K562 (cell line): Measurements from ENCODE around the gene EIF5. TPM values are rescaled to one million over a fixed set of nuclear protein-coding genes. Genes with fewer than 3 reads are reported as not detected.

ENCODE experiments used
- CBFA2T2 ChIP-seq: fragments of 450-650 bp; conservative IDR thresholded peaks from 2 replicates; pipeline ENCODE4 v1.6.1; 2017; ENCODE audit warnings: mild to moderate bottlenecking
- CCAR2 ChIP-seq: fragments of 200-400 bp; formaldehyde crosslinking; IDR thresholded peaks from 2 replicates; pipeline ENCODE4 v1.6.1; 2017; ENCODE audit warnings: mild to moderate bottlenecking, low read depth, low read length
- DIDO1 ChIP-seq: fragments of 450-650 bp; IDR thresholded peaks from 2 replicates; pipeline ENCODE4 v1.6.1; 2016; ENCODE audit warnings: low read depth, missing biosample characterization, missing genetic modification characterization
- EP300 ChIP-seq: IDR thresholded peaks from 2 replicates; pipeline ENCODE4 v1.6.1; 2012; ENCODE audit warnings: low read length, improper control_type of control experiment
- HDAC3 ChIP-seq: fragments of 450-650 bp; IDR thresholded peaks from 2 replicates; pipeline ENCODE4 v1.6.1; 2018; ENCODE audit warnings: borderline replicate concordance, mild to moderate bottlenecking, moderate library complexity; ENCODE audit not compliant: partially characterized antibody
- JUND ChIP-seq, 2 experiments: IDR thresholded peaks; 2 replicates in 1 of 2; 3 replicates in 1 of 2; pipeline ENCODE4 v1.6.1; 2011; ENCODE audit warnings: borderline replicate concordance in 2 of 2, low read depth in 2 of 2, low read length in 2 of 2, improper control_type of control experiment in 1 of 2, missing biosample characterization in 1 of 2, missing genetic modification characterization in 1 of 2, missing genetic modification reagents in 1 of 2
- KDM4B ChIP-seq, 2 experiments: fragments of 450-650 bp in 1 of 2; sonication (generic) in 1 of 2; IDR thresholded peaks; 2 replicates each; pipeline ENCODE4 v1.6.1; 2016 to 2017; ENCODE audit warnings: borderline replicate concordance in 2 of 2, antibody characterized with exemption in 1 of 2, low read depth in 1 of 2, mild to moderate bottlenecking in 1 of 2
- KLF13 ChIP-seq: fragments of 450-650 bp; IDR thresholded peaks from 2 replicates; pipeline ENCODE4 v1.6.1; 2016; ENCODE audit warnings: missing genetic modification characterization, low read depth, mild to moderate bottlenecking, missing compliant biosample characterization, moderate library complexity, borderline replicate concordance
- MYNN ChIP-seq, 2 experiments: sonication (generic); formaldehyde crosslinking in 1 of 2; IDR thresholded peaks; 2 replicates each; pipeline versions ENCODE4 v1.5.0 to v1.6.1; 2016 to 2020; ENCODE audit warnings: antibody characterized with exemption in 1 of 2, missing genetic modification reagents in 1 of 2
- NFE2 ChIP-seq: IDR thresholded peaks from 2 replicates; pipeline ENCODE4 v1.6.1; 2014; ENCODE audit warnings: antibody characterized with exemption, low read depth
- PURB ChIP-seq: sonication (generic); formaldehyde crosslinking; IDR thresholded peaks from 2 replicates; pipeline ENCODE4 v1.9.0; 2021; ENCODE audit warnings: low read depth, mild to moderate bottlenecking, missing genetic modification reagents
- XRCC3 ChIP-seq: fragments of 450-650 bp; IDR thresholded peaks from 2 replicates; pipeline ENCODE4 v1.6.1; 2017; ENCODE audit warnings: mild to moderate bottlenecking, moderate library complexity
- ZBTB17 ChIP-seq: fragments of 450-650 bp; formaldehyde crosslinking; IDR thresholded peaks from 2 replicates; pipeline ENCODE4 v1.4.0; 2020; ENCODE audit warnings: mild to moderate bottlenecking
- ZBTB9 ChIP-seq: fragments of 450-650 bp; formaldehyde crosslinking; IDR thresholded peaks from 2 replicates; pipeline ENCODE4 v1.4.0; 2020; ENCODE audit warnings: mild to moderate bottlenecking, moderate library complexity
- ZFP30 ChIP-seq: fragments of 250-450 bp; sonication (Bioruptor Pico); IDR thresholded peaks from 2 replicates; pipeline ENCODE4 v1.8.0; 2022; ENCODE audit warnings: moderate library complexity, mild to moderate bottlenecking, inconsistent platforms, borderline replicate concordance
- ZMIZ1 ChIP-seq, 2 experiments: fragments of 150-350 bp in 1 of 2; IDR thresholded peaks; 2 replicates each; pipeline ENCODE4 v1.6.1; 2012 to 2016; ENCODE audit warnings: low read depth in 2 of 2, low read length in 2 of 2, mild to moderate bottlenecking in 1 of 2, moderate library complexity in 1 of 2
- ZNF24 ChIP-seq: fragments of 450-650 bp; IDR thresholded peaks from 2 replicates; pipeline ENCODE4 v1.6.1; 2016
- ZNF280A ChIP-seq: fragments of 450-650 bp; IDR thresholded peaks from 2 replicates; pipeline ENCODE4 v1.6.1; 2018; ENCODE audit warnings: mild to moderate bottlenecking, low read depth; ENCODE audit not compliant: partially characterized antibody
- ZNF717 ChIP-seq: fragments of 250-450 bp; sonication (Bioruptor Pico); IDR thresholded peaks from 2 replicates; pipeline ENCODE4 v1.5.0; 2021
- polyA plus RNA-seq, 8 experiments: library from polyadenylated mRNA; depleted of rRNA in 4 of 8; stranded (reverse) in 5 of 8; unstranded in 3 of 8; fragments of >200 nt; fragmentation: Nextera tagmentation in 2 of 8; fragmentation: Illumina TruSeq in 1 of 8; extraction: Ambion mirVana in 2 of 8; extraction: Trizol in 1 of 8; gene quantifications; 2 replicates each; pipeline versions ENCODE4 v1.2.1 to v1.2.3, GENCODE V29; 2011 to 2014; ENCODE audit warnings: inconsistent platforms in 1 of 8, missing spikeins in 1 of 8
- total RNA-seq, 7 experiments: library from RNA; depleted of rRNA in 6 of 7; stranded (reverse); fragments of >200 nt in 6 of 7; fragmentation: Illumina TruSeq in 2 of 7; extraction: Trizol in 2 of 7; gene quantifications; 2 replicates each; pipeline versions ENCODE4 v1.2.1 to v1.2.3, GENCODE V29; 2011 to 2021; ENCODE audit warnings: low replicate concordance in 1 of 7

The EIF5 gene
- total and polyA plus RNA-seq, 9 of the 15 experiments (the other 6 are each of a cell fraction or from before 2014, with no cell fraction given), result 92.7 to 442 (median 190) TPM

GRCh38 chr14:103385152-103385928 is 51.3 kb downstream of the EIF5 start, which contains the start of gene MARK3 (continued):
- TF ChIP-seq ZMIZ1 (IDR thresholded peaks at IDR 0.05; ENCODE audit: low read depth in 2 of 2, low read length in 2 of 2), result no peak
- no peak for TF ChIP-seq PURB
- no peak for TF ChIP-seq DIDO1 (tag)
- 0 out of 2 replicates have a peak, but pooled peaks have one; percentile 17 for TF ChIP-seq ZBTB9 (CRISPR knock-in tag)
- TF ChIP-seq XRCC3, result no peak
- TF ChIP-seq CBFA2T2, result no peak
- no peak for TF ChIP-seq ZNF24
- no peak for TF ChIP-seq KLF13
- TF ChIP-seq ZBTB17 (CRISPR knock-in tag), result no peak
- TF ChIP-seq NFE2, result no peak
- no peak for TF ChIP-seq JUND (IDR thresholded peaks at IDR 0.05; ENCODE audit: borderline replicate concordance, low read depth, low read length)
- TF ChIP-seq JUND (tag; IDR thresholded peaks at IDR 0.05; ENCODE audit: borderline replicate concordance, low read depth, low read length), result no peak
- TF ChIP-seq MYNN (IDR thresholded peaks at IDR 0.05), result no peak
- no peak for TF ChIP-seq MYNN (CRISPR knock-in tag; IDR thresholded peaks at IDR 0.05)
- TF ChIP-seq ZFP30 (CRISPR knock-in tag), result no peak
- TF ChIP-seq ZNF717 (CRISPR knock-in tag), result no peak
- no peak for TF ChIP-seq CCAR2
- TF ChIP-seq HDAC3, result no peak
- no peak; a peak in 1 of 4 replicates for TF ChIP-seq KDM4B (IDR thresholded peaks at IDR 0.05; ENCODE audit: borderline replicate concordance in 2 of 2, low read depth in 1 of 2)
- no peak for TF ChIP-seq EP300
- TF ChIP-seq ZNF280A, result no peak
